Upper lobe of left lung (tissue), 6 donors: ENCODE data around the gene INPP5J. TPM values are rescaled to one million over a fixed set of nuclear protein-coding genes. Genes with fewer than 3 reads are reported as not detected.

Experiments used
- ATAC-seq, 2 donors: fragments of 200-7000 bp; cut with Tn5 transposase; one replicate each; pipeline ENCODE4 v1.9.1; 2022; ENCODE audit warnings: mild to moderate bottlenecking in 2 of 2, moderate library complexity in 2 of 2; ENCODE audit not compliant: low FRiP score in 2 of 2
- DNase-seq, 2 donors: peaks; one replicate each; pipeline ENCODE4 v3.0.0-alpha.2; 2019 to 2020
- H3K27ac ChIP-seq, 4 donors: fragments of 200-600 bp; sonication (generic); one replicate each; pipeline ENCODE4 v1.5.1; 2016 to 2019
- H3K27me3 ChIP-seq, 4 donors: fragments of 200-600 bp; sonication (generic); one replicate each; pipeline ENCODE4 v1.5.1; 2017 to 2019
- H3K36me3 ChIP-seq, 4 donors: fragments of 200-600 bp; sonication (generic); one replicate each; pipeline ENCODE4 v1.5.1; 2016 to 2019
- H3K4me1 ChIP-seq, 4 donors: fragments of 200-600 bp; sonication (generic); one replicate each; pipeline ENCODE4 v1.5.1; 2018 to 2019
- H3K4me3 ChIP-seq, 4 donors: fragments of 200-600 bp; sonication (generic); one replicate each; pipeline ENCODE4 v1.5.1; 2017 to 2019; ENCODE audit warnings: mild to moderate bottlenecking in 2 of 4, moderate library complexity in 1 of 4
- H3K9me3 ChIP-seq, 4 donors: fragments of 200-600 bp; sonication (generic); one replicate each; pipeline ENCODE4 v1.5.1; 2018 to 2019
- EP300 ChIP-seq, 4 donors: sonication (generic); formaldehyde crosslinking; IDR thresholded peaks; one replicate each; pipeline ENCODE4 v1.5.1; 2017; ENCODE audit warnings: antibody characterized with exemption in 4 of 4, control low read depth in 2 of 4
- POLR2A ChIP-seq, 4 donors: fragments of 450-650 bp; IDR thresholded peaks; one replicate each; pipeline ENCODE4 v1.5.1; 2016 to 2017; ENCODE audit warnings: antibody characterized with exemption in 4 of 4, mild to moderate bottlenecking in 2 of 4
- POLR2AphosphoS5 ChIP-seq, 2 donors: sonication (generic); formaldehyde crosslinking; IDR thresholded peaks; one replicate each; pipeline ENCODE4 v1.5.1; 2017; ENCODE audit warnings: antibody characterized with exemption in 2 of 2
- WGBS, 2 donors: methylation state at CpG; one replicate each; pipeline ENCODE4 v1.1.5; 2017 to 2018; 5-methylcytosine and 5-hydroxymethylcytosine counted together
- total RNA-seq, 6 donors: library from RNA; depleted of rRNA in 4 of 6; stranded (reverse); fragments of >200 nt in 4 of 6; gene quantifications; one replicate each; pipeline versions ENCODE4 v1.1.0 to v1.2.1, GENCODE V29; 2016 to 2021
- TF ChIP-seq, protein P1 (sequence below), 6 experiments: fragments of 450-650 bp in 4 of 6; fragments of 200-600 bp in 2 of 6; sonication (generic) in 2 of 6; IDR thresholded peaks; one replicate each; pipeline ENCODE4 v1.5.1; 2016 to 2019; ENCODE audit warnings: antibody characterized with exemption in 6 of 6
- donor health status: DM: no; HTN: no; CAD: no; lungs with moderate emphysema.
- donor health status: DM: no; HTN: yes; CAD: no; lungs with severe emphysema.

The INPP5J gene
- total RNA-seq, 6 donors from 2014 or later = 3.0 to 28.3 (median 6.2) TPM

DNA sequence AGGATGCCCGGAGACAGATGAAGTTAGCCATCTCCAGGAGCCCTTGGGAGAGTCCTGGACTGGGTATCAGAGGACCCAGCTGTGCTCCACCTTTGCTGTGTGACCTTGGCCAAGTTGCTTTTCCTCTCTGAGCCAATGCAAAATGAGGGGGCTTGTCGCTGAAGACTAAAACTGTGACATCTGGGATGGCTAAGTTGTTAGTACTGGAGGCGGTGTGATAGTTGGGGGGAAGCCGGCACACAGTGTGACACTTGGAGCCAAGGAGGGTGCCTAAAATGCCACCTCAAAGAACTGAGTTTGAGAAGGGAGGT is 481 bp downstream of the INPP5J start:
- Histone ChIP-seq H3K4me3 (peak overlapping the region in 3 of 4 donors; percentile 43 to 51 (median 48)), H3K27me3 (no peaks in the 10 kb centered on the region), H3K36me3 (no peaks in the 10 kb centered on the region), H3K4me1 (peaks cover 6 to 16% (median 13%) of the 10 kb centered on the region in 4 donors), H3K27ac (peak overlapping the region in 1 of 4 donors; percentile 66), H3K9me3 (no peaks in the 10 kb centered on the region)
- 76 to 77% methylated on average over 3 to 4 of the region's 4 CpGs for WGBS, 2 donors
- DNase-seq (no peak), ATAC-seq (no peak)
- TF ChIP-seq POLR2A (IDR thresholded peaks at IDR 0.05) = no peak
- TF ChIP-seq, protein P1, sequence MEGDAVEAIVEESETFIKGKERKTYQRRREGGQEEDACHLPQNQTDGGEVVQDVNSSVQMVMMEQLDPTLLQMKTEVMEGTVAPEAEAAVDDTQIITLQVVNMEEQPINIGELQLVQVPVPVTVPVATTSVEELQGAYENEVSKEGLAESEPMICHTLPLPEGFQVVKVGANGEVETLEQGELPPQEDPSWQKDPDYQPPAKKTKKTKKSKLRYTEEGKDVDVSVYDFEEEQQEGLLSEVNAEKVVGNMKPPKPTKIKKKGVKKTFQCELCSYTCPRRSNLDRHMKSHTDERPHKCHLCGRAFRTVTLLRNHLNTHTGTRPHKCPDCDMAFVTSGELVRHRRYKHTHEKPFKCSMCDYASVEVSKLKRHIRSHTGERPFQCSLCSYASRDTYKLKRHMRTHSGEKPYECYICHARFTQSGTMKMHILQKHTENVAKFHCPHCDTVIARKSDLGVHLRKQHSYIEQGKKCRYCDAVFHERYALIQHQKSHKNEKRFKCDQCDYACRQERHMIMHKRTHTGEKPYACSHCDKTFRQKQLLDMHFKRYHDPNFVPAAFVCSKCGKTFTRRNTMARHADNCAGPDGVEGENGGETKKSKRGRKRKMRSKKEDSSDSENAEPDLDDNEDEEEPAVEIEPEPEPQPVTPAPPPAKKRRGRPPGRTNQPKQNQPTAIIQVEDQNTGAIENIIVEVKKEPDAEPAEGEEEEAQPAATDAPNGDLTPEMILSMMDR (IDR thresholded peaks at IDR 0.05) = no peak
- no peak for TF ChIP-seq POLR2AphosphoS5 (IDR thresholded peaks at IDR 0.05)

DNA sequence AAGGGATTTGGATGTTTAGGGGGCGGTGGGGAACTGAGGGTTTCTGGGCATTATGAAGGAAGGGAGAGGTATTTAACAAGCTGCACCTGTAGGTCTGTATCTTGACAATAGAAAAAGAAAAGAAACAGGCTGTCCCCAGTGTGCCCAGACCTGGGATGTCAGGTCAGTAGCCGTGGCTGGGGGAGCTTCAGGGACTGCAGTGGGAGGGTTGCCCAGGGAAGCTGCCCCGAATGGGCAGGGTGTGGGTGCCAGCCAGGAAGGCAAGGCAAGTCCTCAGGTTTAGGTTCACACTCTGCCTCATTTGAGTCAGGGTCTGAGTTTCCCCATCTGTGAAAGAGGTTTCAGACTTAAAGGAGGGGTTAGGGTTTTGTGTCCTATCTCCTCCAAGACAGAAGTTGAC is 1.5 kb downstream of the INPP5J start:
- DNase-seq (no peak), ATAC-seq (no peak)
- Histone ChIP-seq H3K4me3 (no peak overlapping the region), H3K27me3 (no peaks in the 10 kb centered on the region), H3K4me1 (peaks cover 6 to 16% (median 13%) of the 10 kb centered on the region in 4 donors), H3K36me3 (no peaks in the 10 kb centered on the region), H3K9me3 (no peaks in the 10 kb centered on the region), H3K27ac (no peak overlapping the region)
- WGBS, 2 donors = 59 to 84% methylated on average over 3 of the region's 3 CpGs
- TF ChIP-seq EP300 (IDR thresholded peaks at IDR 0.05) (no peak), POLR2AphosphoS5 (IDR thresholded peaks at IDR 0.05) (no peak), POLR2A (IDR thresholded peaks at IDR 0.05) (no peak)
- TF ChIP-seq, protein P1 (IDR thresholded peaks at IDR 0.05) = no peak

DNA sequence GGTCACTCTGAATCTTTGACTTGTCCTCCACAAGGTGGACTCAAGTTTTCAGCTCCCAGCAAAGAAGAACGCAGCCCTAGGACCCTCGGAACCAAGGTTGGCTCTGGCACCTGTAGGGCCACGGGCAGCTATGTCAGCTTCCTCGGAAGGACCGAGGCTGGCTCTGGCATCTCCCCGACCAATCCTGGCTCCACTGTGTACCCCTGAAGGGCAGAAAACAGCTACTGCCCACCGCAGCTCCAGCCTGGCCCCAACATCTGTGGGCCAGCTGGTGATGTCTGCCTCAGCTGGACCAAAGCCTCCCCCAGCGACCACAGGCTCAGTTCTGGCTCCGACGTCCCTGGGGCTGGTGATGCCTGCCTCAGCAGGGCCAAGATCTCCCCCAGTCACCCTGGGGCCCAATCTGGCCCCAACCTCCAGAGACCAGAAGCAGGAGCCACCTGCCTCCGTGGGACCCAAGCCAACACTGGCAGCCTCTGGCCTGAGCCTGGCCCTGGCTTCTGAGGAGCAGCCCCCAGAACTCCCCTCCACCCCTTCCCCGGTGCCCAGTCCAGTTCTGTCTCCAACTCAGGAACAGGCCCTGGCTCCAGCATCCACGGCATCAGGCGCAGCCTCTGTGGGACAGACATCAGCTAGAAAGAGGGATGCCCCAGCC is 2.2 kb downstream of the INPP5J start:
- H3K4me1 ChIP-seq = peaks cover 6 to 16% (median 13%) of the 10 kb centered on the region in 4 donors
- no peak for ATAC-seq
- no peaks in the 10 kb centered on the region for H3K9me3 ChIP-seq
- no peak for DNase-seq
- no peak overlapping the region for H3K27ac ChIP-seq
- 81 to 82% methylated on average over 6 to 13 of the region's 14 CpGs for WGBS, 2 donors
- TF ChIP-seq POLR2AphosphoS5 (IDR thresholded peaks at IDR 0.05) = no peak
- TF ChIP-seq, protein P1 (IDR thresholded peaks at IDR 0.05) = no peak
- TF ChIP-seq EP300 (IDR thresholded peaks at IDR 0.05) = no peak
- no peak for TF ChIP-seq POLR2A (IDR thresholded peaks at IDR 0.05)
- H3K27me3 ChIP-seq = no peaks in the 10 kb centered on the region
- no peaks in the 10 kb centered on the region for H3K36me3 ChIP-seq
- no peak overlapping the region for H3K4me3 ChIP-seq

DNA sequence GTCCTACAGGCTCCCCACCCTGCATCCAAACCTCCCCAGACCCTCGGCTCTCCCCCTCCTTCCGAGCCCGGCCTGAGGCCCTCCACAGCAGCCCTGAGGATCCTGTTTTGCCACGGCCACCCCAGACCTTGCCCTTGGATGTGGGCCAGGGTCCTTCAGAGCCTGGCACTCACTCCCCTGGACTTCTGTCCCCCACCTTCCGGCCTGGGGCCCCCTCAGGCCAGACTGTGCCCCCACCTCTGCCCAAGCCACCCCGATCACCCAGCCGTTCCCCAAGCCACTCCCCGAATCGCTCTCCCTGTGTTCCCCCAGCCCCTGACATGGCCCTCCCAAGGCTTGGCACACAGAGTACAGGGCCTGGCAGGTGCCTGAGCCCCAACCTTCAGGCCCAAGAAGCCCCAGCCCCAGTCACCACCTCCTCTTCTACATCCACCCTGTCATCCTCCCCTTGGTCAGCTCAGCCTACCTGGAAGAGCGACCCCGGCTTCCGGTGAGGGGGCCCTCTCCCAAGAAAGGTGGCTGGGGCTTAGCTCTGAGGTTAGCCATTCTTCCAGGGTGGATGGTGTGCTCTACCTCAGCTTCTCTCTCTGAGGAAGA is 2.9 kb downstream of the INPP5J start:
- Histone ChIP-seq H3K4me1 (peaks cover 6 to 17% (median 13%) of the 10 kb centered on the region in 4 donors), H3K27me3 (no peaks in the 10 kb centered on the region)

More for the DNA sequence above, 2.9 kb downstream of the INPP5J start:
- Histone ChIP-seq H3K36me3 (no peaks in the 10 kb centered on the region), H3K9me3 (no peaks in the 10 kb centered on the region), H3K27ac (no peak overlapping the region), H3K4me3 (no peak overlapping the region)
- ATAC-seq (no peak), DNase-seq (no peak)
- WGBS, 2 donors = 86 to 87% methylated on average over 9 to 11 of the region's 12 CpGs
- TF ChIP-seq POLR2AphosphoS5 (IDR thresholded peaks at IDR 0.05) (no peak), POLR2A (IDR thresholded peaks at IDR 0.05) (no peak), EP300 (IDR thresholded peaks at IDR 0.05) (no peak)
- TF ChIP-seq, protein P1 (IDR thresholded peaks at IDR 0.05) = no peak
